SK-N-SH treated with all-trans-retinoic acid at 6 μM for 48 hours (cell line): ENCODE data around the gene NOD2.

Experiments
- ARNTL ChIP-seq: fragments of 450-650 bp; formaldehyde crosslinking; IDR thresholded peaks from 2 replicates; pipeline ENCODE4 v1.5.0; 2020; ENCODE audit warnings: low read depth, mild to moderate bottlenecking, moderate library complexity, borderline replicate concordance
- BACH2 ChIP-seq: fragments of 250-450 bp; sonication (Bioruptor Pico); IDR thresholded peaks from 2 replicates; pipeline ENCODE4 v1.9.0; 2021; ENCODE audit warnings: mild to moderate bottlenecking, borderline replicate concordance
- CSDC2 ChIP-seq: fragments of 250-450 bp; sonication (Bioruptor Pico); IDR thresholded peaks from 2 replicates; pipeline ENCODE4 v1.5.0; 2020; ENCODE audit warnings: mild to moderate bottlenecking, moderate library complexity
- ESRRG ChIP-seq: fragments of 250-450 bp; sonication (Bioruptor Pico); IDR thresholded peaks from 2 replicates; pipeline ENCODE4 v1.6.1; 2021; ENCODE audit warnings: mild to moderate bottlenecking
- OSR1 ChIP-seq: fragments of 250-450 bp; sonication (Bioruptor Pico); IDR thresholded peaks from 2 replicates; pipeline ENCODE4 v1.8.0; 2022; ENCODE audit warnings: moderate library complexity, mild to moderate bottlenecking, inconsistent platforms
- RARB ChIP-seq: fragments of 250-450 bp; sonication (Bioruptor Pico); IDR thresholded peaks from 2 replicates; pipeline ENCODE4 v1.8.0; 2021; ENCODE audit warnings: mild to moderate bottlenecking, moderate library complexity
- TOX ChIP-seq: fragments of 250-450 bp; sonication (Bioruptor Pico); IDR thresholded peaks from 2 replicates; pipeline ENCODE4 v1.8.0; 2021; ENCODE audit warnings: mild to moderate bottlenecking, moderate library complexity, borderline replicate concordance
- ZFP3 ChIP-seq: fragments of 250-450 bp; sonication (Bioruptor Pico); IDR thresholded peaks from 2 replicates; pipeline ENCODE4 v1.5.0; 2020; ENCODE audit warnings: mild to moderate bottlenecking, moderate library complexity
- ZFP30 ChIP-seq: fragments of 450-650 bp; formaldehyde crosslinking; IDR thresholded peaks from 2 replicates; pipeline ENCODE4 v1.5.0; 2022; ENCODE audit warnings: mild to moderate bottlenecking, moderate library complexity
- ZNF70 ChIP-seq: fragments of 450-650 bp; formaldehyde crosslinking; IDR thresholded peaks from 2 replicates; pipeline ENCODE4 v1.5.0; 2020; ENCODE audit warnings: mild to moderate bottlenecking, moderate library complexity
- ZNF8 ChIP-seq: fragments of 450-650 bp; formaldehyde crosslinking; IDR thresholded peaks from 2 replicates; pipeline ENCODE4 v1.5.0; 2020; ENCODE audit warnings: mild to moderate bottlenecking, moderate library complexity
- TF ChIP-seq, protein P1 (sequence below): fragments of 250-450 bp; sonication (Bioruptor Pico); IDR thresholded peaks from 2 replicates; pipeline ENCODE4 v1.5.1; 2020; ENCODE audit warnings: low read depth, mild to moderate bottlenecking, moderate library complexity
- TF ChIP-seq, protein P2 (sequence below): fragments of 250-450 bp; sonication (Bioruptor Pico); IDR thresholded peaks from 2 replicates; pipeline ENCODE4 v1.8.0; 2020; ENCODE audit warnings: mild to moderate bottlenecking, moderate library complexity, borderline replicate concordance
- TF ChIP-seq, protein P3 (sequence below): fragments of 250-450 bp; sonication (Bioruptor Pico); IDR thresholded peaks from 2 replicates; pipeline ENCODE4 v1.8.0; 2021; ENCODE audit warnings: low read depth, mild to moderate bottlenecking, moderate library complexity, borderline replicate concordance

DNA sequence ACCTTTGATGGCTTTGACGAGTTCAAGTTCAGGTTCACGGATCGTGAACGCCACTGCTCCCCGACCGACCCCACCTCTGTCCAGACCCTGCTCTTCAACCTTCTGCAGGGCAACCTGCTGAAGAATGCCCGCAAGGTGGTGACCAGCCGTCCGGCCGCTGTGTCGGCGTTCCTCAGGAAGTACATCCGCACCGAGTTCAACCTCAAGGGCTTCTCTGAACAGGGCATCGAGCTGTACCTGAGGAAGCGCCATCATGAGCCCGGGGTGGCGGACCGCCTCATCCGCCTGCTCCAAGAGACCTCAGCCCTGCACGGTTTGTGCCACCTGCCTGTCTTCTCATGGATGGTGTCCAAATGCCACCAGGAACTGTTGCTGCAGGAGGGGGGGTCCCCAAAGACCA lies 17.6 kb downstream of the NOD2 start:
- TF ChIP-seq ESRRG (CRISPR knock-in tag) (no peak), ZNF70 (CRISPR knock-in tag) (no peak), ZNF8 (CRISPR knock-in tag) (no peak), TOX (CRISPR knock-in tag) (no peak), ARNTL (no peak), OSR1 (CRISPR knock-in tag) (no peak), ZFP3 (CRISPR knock-in tag) (no peak), BACH2 (no peak), RARB (CRISPR knock-in tag) (no peak), CSDC2 (CRISPR knock-in tag) (no peak), ZFP30 (no peak)
- TF ChIP-seq, protein P1, sequence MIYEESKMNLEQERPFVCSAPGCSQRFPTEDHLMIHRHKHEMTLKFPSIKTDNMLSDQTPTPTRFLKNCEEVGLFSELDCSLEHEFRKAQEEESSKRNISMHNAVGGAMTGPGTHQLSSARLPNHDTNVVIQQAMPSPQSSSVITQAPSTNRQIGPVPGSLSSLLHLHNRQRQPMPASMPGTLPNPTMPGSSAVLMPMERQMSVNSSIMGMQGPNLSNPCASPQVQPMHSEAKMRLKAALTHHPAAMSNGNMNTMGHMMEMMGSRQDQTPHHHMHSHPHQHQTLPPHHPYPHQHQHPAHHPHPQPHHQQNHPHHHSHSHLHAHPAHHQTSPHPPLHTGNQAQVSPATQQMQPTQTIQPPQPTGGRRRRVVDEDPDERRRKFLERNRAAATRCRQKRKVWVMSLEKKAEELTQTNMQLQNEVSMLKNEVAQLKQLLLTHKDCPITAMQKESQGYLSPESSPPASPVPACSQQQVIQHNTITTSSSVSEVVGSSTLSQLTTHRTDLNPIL (CRISPR knock-in tag): no peak
- TF ChIP-seq, protein P2, sequence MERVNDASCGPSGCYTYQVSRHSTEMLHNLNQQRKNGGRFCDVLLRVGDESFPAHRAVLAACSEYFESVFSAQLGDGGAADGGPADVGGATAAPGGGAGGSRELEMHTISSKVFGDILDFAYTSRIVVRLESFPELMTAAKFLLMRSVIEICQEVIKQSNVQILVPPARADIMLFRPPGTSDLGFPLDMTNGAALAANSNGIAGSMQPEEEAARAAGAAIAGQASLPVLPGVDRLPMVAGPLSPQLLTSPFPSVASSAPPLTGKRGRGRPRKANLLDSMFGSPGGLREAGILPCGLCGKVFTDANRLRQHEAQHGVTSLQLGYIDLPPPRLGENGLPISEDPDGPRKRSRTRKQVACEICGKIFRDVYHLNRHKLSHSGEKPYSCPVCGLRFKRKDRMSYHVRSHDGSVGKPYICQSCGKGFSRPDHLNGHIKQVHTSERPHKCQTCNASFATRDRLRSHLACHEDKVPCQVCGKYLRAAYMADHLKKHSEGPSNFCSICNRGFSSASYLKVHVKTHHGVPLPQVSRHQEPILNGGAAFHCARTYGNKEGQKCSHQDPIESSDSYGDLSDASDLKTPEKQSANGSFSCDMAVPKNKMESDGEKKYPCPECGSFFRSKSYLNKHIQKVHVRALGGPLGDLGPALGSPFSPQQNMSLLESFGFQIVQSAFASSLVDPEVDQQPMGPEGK (CRISPR knock-in tag): no peak
- TF ChIP-seq, protein P3, sequence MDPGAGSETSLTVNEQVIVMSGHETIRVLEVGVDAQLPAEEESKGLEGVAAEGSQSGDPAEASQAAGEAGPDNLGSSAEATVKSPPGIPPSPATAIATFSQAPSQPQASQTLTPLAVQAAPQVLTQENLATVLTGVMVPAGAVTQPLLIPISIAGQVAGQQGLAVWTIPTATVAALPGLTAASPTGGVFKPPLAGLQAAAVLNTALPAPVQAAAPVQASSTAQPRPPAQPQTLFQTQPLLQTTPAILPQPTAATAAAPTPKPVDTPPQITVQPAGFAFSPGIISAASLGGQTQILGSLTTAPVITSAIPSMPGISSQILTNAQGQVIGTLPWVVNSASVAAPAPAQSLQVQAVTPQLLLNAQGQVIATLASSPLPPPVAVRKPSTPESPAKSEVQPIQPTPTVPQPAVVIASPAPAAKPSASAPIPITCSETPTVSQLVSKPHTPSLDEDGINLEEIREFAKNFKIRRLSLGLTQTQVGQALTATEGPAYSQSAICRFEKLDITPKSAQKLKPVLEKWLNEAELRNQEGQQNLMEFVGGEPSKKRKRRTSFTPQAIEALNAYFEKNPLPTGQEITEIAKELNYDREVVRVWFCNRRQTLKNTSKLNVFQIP (CRISPR knock-in tag): no peak
